ENCODE results near the gene RNF144B. TPM values are rescaled to one million over a fixed set of nuclear protein-coding genes. Genes with fewer than 3 reads are reported as not detected.

The RNF144B gene
- total and polyA plus RNA-seq, 2 of the 8 experiments (the other 6 are each of a cell fraction or from before 2014, with no cell fraction given) = 1.8 to 11.2 TPM

DNA sequence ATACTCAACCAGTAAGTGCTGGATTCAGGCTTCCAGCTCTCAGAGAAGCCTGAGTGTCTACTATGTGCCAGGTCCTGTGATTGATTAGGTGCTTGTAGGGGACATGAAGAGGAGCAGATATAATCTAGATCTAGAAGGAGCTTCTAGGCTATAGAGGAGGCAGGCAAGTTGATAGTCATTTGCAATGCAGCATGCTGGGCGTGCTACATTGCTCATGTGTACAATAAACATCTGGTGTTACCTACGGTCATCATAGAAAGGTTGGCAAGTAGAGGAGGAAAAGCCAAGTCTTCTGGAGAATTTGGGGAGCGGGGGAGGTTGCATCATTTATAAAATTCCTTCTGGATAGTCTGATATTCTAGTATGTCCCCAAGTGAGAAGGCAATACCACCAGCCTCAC lies 33.2 kb downstream of the RNF144B start (continued):
- TF ChIP-seq RNF2 (IDR thresholded peaks at IDR 0.05; ENCODE audit: borderline replicate concordance, low read depth, low read length, missing control alignments, poor library complexity, severe bottlenecking) = no peak
- TF ChIP-seq HDAC2 (IDR thresholded peaks at IDR 0.05; ENCODE audit: borderline replicate concordance in 1 of 2, low read depth in 2 of 2, low read length in 2 of 2) = no peak
- no peak for TF ChIP-seq YY1 (IDR thresholded peaks at IDR 0.05; ENCODE audit: low read depth, low read length)
- TF ChIP-seq CBX5 (IDR thresholded peaks at IDR 0.05; ENCODE audit: low read depth, low read length) = no peak

Data from H1 (cell line).